GM12878 (cell line): ENCODE data around the gene ABHD15. TPM values are rescaled to one million over a fixed set of nuclear protein-coding genes. Genes with fewer than 3 reads are reported as not detected.

ENCODE experiments used
- BCL11A ChIP-seq: IDR thresholded peaks from 2 replicates; pipeline ENCODE4 v1.6.1; 2011; ENCODE audit warnings: low read depth, low read length
- CHD2 ChIP-seq: IDR thresholded peaks from 2 replicates; pipeline ENCODE4 v1.6.1; 2011; ENCODE audit warnings: low read depth, low read length, improper control_type of control experiment, borderline replicate concordance
- CREM ChIP-seq: IDR thresholded peaks from 2 replicates; pipeline ENCODE4 v1.6.1; 2014; ENCODE audit warnings: antibody characterized with exemption, low read depth
- CTCF ChIP-seq, 3 experiments: IDR thresholded peaks in 2 of 3; conservative IDR thresholded peaks in 1 of 3; 2 replicates each; pipeline ENCODE4 v1.5.1; 2011; ENCODE audit warnings: low read depth in 3 of 3, low read length in 3 of 3, mild to moderate bottlenecking in 3 of 3, control low read depth in 2 of 3, moderate library complexity in 2 of 3, inconsistent platforms in 1 of 3, mixed read lengths in 1 of 3; ENCODE audit not compliant: control insufficient read depth in 2 of 3, insufficient read depth in 1 of 3; ENCODE audit errors: extremely low read depth in 1 of 3
- DPF2 ChIP-seq: fragments of 450-650 bp; IDR thresholded peaks from 2 replicates; pipeline ENCODE4 v1.6.1; 2017; ENCODE audit warnings: mild to moderate bottlenecking
- EGR1 ChIP-seq, 2 experiments: IDR thresholded peaks; 1 replicate in 1 of 2; 2 replicates in 1 of 2; pipeline ENCODE4 v1.6.1; 2011 to 2012; ENCODE audit warnings: low read depth in 2 of 2, low read length in 2 of 2, borderline replicate concordance in 1 of 2, mild to moderate bottlenecking in 1 of 2, moderate library complexity in 1 of 2
- ELK1 ChIP-seq: IDR thresholded peaks from 2 replicates; pipeline ENCODE4 v1.6.1; 2012; ENCODE audit warnings: low read depth, low read length, improper control_type of control experiment
- ETV6 ChIP-seq, 2 experiments: fragments of 450-650 bp in 1 of 2; IDR thresholded peaks in 1 of 2; conservative IDR thresholded peaks in 1 of 2; 2 replicates each; pipeline ENCODE4 v1.6.1; 2014; ENCODE audit warnings: antibody characterized with exemption in 1 of 2, borderline replicate concordance in 1 of 2, low read depth in 1 of 2, mild to moderate bottlenecking in 1 of 2, moderate library complexity in 1 of 2
- GATAD2B ChIP-seq: fragments of 450-650 bp; conservative IDR thresholded peaks from 2 replicates; pipeline ENCODE4 v1.6.1; 2017; ENCODE audit warnings: low read depth, mild to moderate bottlenecking, moderate library complexity
- MLLT1 ChIP-seq: fragments of 450-650 bp; IDR thresholded peaks from 2 replicates; pipeline ENCODE4 v1.6.1; 2016; ENCODE audit warnings: mild to moderate bottlenecking
- RELB ChIP-seq: fragments of 450-650 bp; IDR thresholded peaks from 2 replicates; pipeline ENCODE4 v1.6.1; 2017; ENCODE audit warnings: low read depth, mild to moderate bottlenecking, moderate library complexity
- SIN3A ChIP-seq: IDR thresholded peaks from 2 replicates; pipeline ENCODE4 v1.6.1; 2012; ENCODE audit warnings: low read depth, low read length, improper control_type of control experiment
- STAT3 ChIP-seq: IDR thresholded peaks from 2 replicates; pipeline ENCODE4 v1.6.1; 2011; ENCODE audit warnings: low read depth, low read length, improper control_type of control experiment
- TARDBP ChIP-seq: IDR thresholded peaks from 2 replicates; pipeline ENCODE4 v1.6.1; 2016; ENCODE audit warnings: borderline replicate concordance
- ZNF207 ChIP-seq: fragments of 450-650 bp; IDR thresholded peaks from 2 replicates; pipeline ENCODE4 v1.6.1; 2014; ENCODE audit warnings: antibody characterized with exemption, mild to moderate bottlenecking, borderline replicate concordance
- ZNF274 ChIP-seq: IDR thresholded peaks from one replicate; pipeline ENCODE4 v1.8.0; 2011; ENCODE audit not compliant: insufficient read length, insufficient read depth
- ZNF687 ChIP-seq: fragments of 450-650 bp; IDR thresholded peaks from 2 replicates; pipeline ENCODE4 v1.6.1; 2017; ENCODE audit warnings: mild to moderate bottlenecking, moderate library complexity
- polyA plus RNA-seq, 11 experiments: library from polyadenylated mRNA; depleted of rRNA in 4 of 11; unstranded in 6 of 11; stranded (reverse) in 5 of 11; fragments of >200 nt; fragmentation: Nextera tagmentation in 4 of 11; fragmentation: Illumina TruSeq in 1 of 11; extraction: Ambion mirVana in 4 of 11; extraction: Trizol in 1 of 11; gene quantifications; 1 replicate in 1 of 11; 2 replicates in 10 of 11; pipeline versions ENCODE4 v1.2.1 to v1.2.3, GENCODE V29; 2011 to 2016; ENCODE audit warnings: inconsistent platforms in 2 of 11, missing spikeins in 2 of 11, low read depth in 1 of 11
- total RNA-seq, 4 experiments: library from RNA; depleted of rRNA in 3 of 4; stranded (reverse); fragments of >200 nt in 3 of 4; fragmentation: Illumina TruSeq in 1 of 4; extraction: Trizol in 1 of 4; gene quantifications; 2 replicates each; pipeline versions ENCODE4 v1.2.1 to v1.2.3, GENCODE V29; 2013 to 2021

ABHD15 gene
- total and polyA plus RNA-seq, 10 of the 15 experiments (the other 5 are each of a cell fraction or from before 2014, with no cell fraction given), result 2.1 to 9.2 (median 4.9) TPM

GRCh38 chr17:29579866-29580771, 13.3 kb upstream of the ABHD15 start (continued):
- TF ChIP-seq ZNF274, result no peak
- peak; percentile 82 to 93 (median 89) for TF ChIP-seq CTCF (IDR thresholded peaks at IDR 0.05 in 2 of 3, conservative IDR thresholded peaks at IDR 0.05 in 1 of 3; ENCODE audit: control insufficient read depth in 2 of 3, extremely low read depth in 1 of 3, insufficient read depth in 1 of 3, low read depth in 3 of 3, low read length in 3 of 3)
- peak; percentile 46; the same call in 1 of the 2 replicates for TF ChIP-seq RELB
- TF ChIP-seq CREM, result peak; percentile 15; the same call in 1 of the 2 replicates
- 0 out of 2 replicates have a peak, but pooled peaks have one; percentile 73 for TF ChIP-seq ZNF207
- TF ChIP-seq MLLT1, result peak; percentile 38; the same call in 1 of the 2 replicates
- no peak for TF ChIP-seq SIN3A
- TF ChIP-seq GATAD2B, result no peak; the same call in 1 of the 2 replicates
- TF ChIP-seq ETV6 (conservative IDR thresholded peaks at IDR 0.05 in 1 of 2, IDR thresholded peaks at IDR 0.05 in 1 of 2; ENCODE audit: borderline replicate concordance in 1 of 2, low read depth in 1 of 2), result no peak
- 0 out of 2 replicates have a peak, but pooled peaks have one; percentile 14 for TF ChIP-seq CHD2
- 0 out of 2 replicates have a peak, but pooled peaks have one; percentile 22 for TF ChIP-seq TARDBP
- TF ChIP-seq ELK1, result 0 out of 2 replicates have a peak, but pooled peaks have one; percentile 43
- 0 out of 2 replicates have a peak, but pooled peaks have one; percentile 29 for TF ChIP-seq STAT3
- no peak for TF ChIP-seq BCL11A
- TF ChIP-seq DPF2, result no peak
- no peak for TF ChIP-seq EGR1 (IDR thresholded peaks at IDR 0.05; ENCODE audit: borderline replicate concordance in 1 of 2, low read depth in 2 of 2, low read length in 2 of 2)
- peak; percentile 95 for TF ChIP-seq ZNF687
